Central memory CD8-positive, alpha-beta T cell (primary cell): Measurements from ENCODE around the gene ITGB6.

Experiments
- ATAC-seq: fragments of 150-1000 bp; cut with Tn5 transposase; replicated peaks from 2 replicates; pipeline ENCODE4 v1.10.0; 2022; ENCODE audit warnings: mild to moderate bottlenecking, moderate FRiP score, moderate number of reproducible peaks; ENCODE audit not compliant: poor library complexity, severe bottlenecking; ENCODE audit errors: extremely low read depth
- DNase-seq, 2 donors: peaks; one replicate each; pipeline ENCODE4 v3.0.0; 2021; ENCODE audit warnings: low spot score in 2 of 2
- H3K27ac Mint-ChIP-seq: one replicate; pipeline ENCODE4 v1.8.0; 2022; ENCODE audit warnings: low read depth, mild to moderate bottlenecking, moderate library complexity, mixed read lengths
- H3K27me3 Mint-ChIP-seq: one replicate; pipeline ENCODE4 v1.8.0; 2022; ENCODE audit warnings: mixed read lengths
- H3K36me3 Mint-ChIP-seq: one replicate; pipeline ENCODE4 v1.8.0; 2022; ENCODE audit warnings: mild to moderate bottlenecking, moderate library complexity, mixed read lengths; ENCODE audit not compliant: insufficient read depth
- H3K4me1 Mint-ChIP-seq: one replicate; pipeline ENCODE4 v1.8.0; 2022; ENCODE audit warnings: mixed read lengths
- H3K4me3 Mint-ChIP-seq: one replicate; pipeline ENCODE4 v1.8.0; 2022; ENCODE audit warnings: mild to moderate bottlenecking, moderate library complexity, mixed read lengths
- H3K9me3 Mint-ChIP-seq: one replicate; pipeline ENCODE4 v1.8.0; 2022; ENCODE audit warnings: mixed read lengths

ITGB6 gene

DNA sequence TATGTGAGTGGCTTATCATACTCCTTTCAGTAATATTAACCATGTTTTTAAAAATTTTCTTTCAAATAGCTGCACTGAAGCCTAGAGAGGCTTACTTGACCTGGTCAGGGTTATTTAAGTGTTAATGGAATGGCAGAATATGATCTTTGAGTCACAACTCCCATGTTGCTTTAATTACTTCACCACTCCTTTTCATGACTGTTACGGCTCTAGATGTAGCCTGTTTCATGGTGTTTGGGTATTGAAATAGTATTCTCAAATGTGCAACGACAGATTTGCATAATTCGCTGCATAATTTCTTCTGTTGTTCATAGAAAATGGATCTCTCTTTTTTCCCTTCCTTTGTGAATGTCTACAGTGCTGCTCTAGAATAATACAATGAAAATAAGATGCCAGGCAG is 86.1 kb downstream of the ITGB6 start:
- H3K4me1 Mint-ChIP-seq, result no peaks in the 10 kb centered on the region
- no peaks in the 10 kb centered on the region for H3K9me3 Mint-ChIP-seq
- DNase-seq (no peak), ATAC-seq (no peak)
- no peak overlapping the region for H3K4me3 Mint-ChIP-seq
- H3K27ac Mint-ChIP-seq, result no peak overlapping the region
- H3K36me3 Mint-ChIP-seq, result no peaks in the 10 kb centered on the region
- H3K27me3 Mint-ChIP-seq, result peaks cover 55% of the 10 kb centered on the region

DNA sequence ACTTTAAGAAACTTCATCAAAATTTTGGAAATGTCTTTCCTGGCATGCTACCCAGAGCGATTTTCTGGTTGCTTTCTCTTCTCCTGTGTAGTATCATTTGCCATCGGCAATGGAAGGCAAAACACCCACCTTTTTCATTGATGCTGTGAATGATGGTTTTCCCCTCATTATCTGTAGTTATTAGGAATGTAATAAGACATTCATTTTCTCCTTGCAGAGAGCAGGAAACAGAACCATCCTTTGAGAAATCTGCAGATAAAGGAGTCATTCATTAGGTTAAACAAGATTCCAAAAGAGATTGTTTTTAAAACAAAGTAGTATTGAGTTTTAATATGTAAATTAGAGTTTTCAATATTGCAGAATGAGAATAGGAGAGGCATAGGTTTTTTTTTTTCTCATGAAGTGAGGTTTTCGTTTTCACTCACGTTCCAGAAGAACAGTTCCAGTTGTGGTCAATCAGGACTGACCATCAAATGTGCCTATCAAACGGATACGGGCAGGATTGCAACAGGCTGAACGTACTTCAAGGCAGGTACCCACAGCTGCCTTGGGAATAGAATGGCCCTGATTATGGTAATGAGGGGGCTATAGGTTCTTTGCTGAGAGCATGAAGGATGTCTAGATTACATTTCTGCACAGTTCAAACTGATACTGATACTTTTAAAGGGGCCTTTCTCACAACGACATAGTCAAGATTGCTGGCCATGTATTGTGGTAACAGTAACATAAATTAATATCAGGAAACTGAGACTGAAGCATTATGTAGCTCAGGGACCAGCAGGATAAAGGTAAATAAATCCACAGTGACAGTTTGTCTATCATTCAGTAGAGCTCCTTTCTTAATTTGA is 87.9 kb downstream of the ITGB6 start:
- H3K4me3 Mint-ChIP-seq, result no peak overlapping the region
- DNase-seq, result no peak
- H3K9me3 Mint-ChIP-seq, result no peaks in the 10 kb centered on the region
- no peak for ATAC-seq
- H3K27me3 Mint-ChIP-seq, result peaks cover 61% of the 10 kb centered on the region
- H3K4me1 Mint-ChIP-seq, result no peaks in the 10 kb centered on the region
- no peaks in the 10 kb centered on the region for H3K36me3 Mint-ChIP-seq
- no peak overlapping the region for H3K27ac Mint-ChIP-seq

DNA sequence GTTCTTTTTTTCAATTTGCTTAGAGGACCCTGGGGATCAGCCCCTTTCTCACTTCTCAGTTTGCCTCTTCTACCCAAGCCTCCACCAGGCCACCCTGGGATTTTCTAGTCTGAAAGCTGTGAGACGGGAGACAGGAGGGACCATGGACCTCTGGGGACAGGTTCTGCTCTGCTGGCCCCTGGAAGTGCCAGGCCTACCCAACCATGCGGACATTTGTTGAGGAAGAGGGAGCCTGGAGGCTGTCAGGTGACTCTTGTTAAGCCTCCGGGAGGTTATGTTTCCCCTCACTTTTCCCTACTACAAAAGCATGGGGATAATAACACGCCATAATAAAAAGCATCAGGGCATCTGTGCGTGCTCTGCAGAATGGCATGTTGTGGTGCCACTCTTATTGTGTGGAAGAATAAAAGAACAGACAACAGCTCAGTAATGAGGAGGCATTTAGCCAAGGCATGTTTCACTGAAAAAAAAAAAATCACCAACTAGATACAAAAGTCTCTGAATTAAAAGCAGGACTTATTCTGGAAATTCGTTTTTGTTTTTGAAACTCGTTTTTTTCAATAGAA is 89.3 kb downstream of the ITGB6 start:
- Mint-ChIP-seq H3K4me3 (no peak overlapping the region), H3K27me3 (peaks cover 62% of the 10 kb centered on the region), H3K36me3 (no peaks in the 10 kb centered on the region), H3K9me3 (no peaks in the 10 kb centered on the region), H3K27ac (no peak overlapping the region), H3K4me1 (no peaks in the 10 kb centered on the region)
- DNase-seq (no peak), ATAC-seq (no peak)

DNA sequence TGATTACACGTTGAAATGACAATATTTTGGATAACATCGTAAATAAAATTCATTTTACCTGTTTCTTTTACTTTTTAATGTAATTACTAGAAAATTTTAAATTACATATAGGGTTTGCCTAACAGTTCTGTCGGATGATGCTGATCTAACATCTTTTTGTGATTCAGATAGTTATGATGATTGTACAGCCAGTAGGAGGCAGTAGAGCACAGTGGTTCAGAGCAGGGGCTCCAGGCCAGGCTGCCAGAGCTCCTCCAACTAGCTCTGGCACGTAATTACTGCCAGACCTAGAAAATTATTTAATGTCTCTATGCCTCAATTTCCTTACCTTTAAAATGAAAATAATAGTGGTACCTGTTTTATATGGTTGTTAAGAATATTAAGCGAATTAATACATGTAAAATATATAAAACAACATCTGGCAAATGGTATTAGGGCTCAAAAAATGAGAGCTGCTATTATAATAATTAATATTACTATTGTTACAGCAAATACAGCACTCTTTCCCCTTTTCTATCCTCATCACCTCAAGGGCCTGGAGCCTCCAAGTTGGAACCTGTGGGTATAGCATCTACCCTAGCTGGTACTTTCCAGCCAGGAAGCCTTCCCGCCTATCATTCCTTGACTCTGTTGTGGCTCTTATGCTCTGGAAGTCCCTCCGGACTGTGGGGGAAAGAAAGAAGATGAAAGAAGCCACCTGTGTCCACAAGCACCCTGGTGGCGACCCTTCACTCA is 90.0 kb downstream of the ITGB6 start:
- Mint-ChIP-seq H3K9me3 (no peaks in the 10 kb centered on the region), H3K4me1 (no peaks in the 10 kb centered on the region), H3K4me3 (no peak overlapping the region), H3K27ac (no peak overlapping the region), H3K36me3 (no peaks in the 10 kb centered on the region), H3K27me3 (peaks cover 56% of the 10 kb centered on the region)
- peak; percentile 43 for ATAC-seq
- DNase-seq, result no peak

DNA sequence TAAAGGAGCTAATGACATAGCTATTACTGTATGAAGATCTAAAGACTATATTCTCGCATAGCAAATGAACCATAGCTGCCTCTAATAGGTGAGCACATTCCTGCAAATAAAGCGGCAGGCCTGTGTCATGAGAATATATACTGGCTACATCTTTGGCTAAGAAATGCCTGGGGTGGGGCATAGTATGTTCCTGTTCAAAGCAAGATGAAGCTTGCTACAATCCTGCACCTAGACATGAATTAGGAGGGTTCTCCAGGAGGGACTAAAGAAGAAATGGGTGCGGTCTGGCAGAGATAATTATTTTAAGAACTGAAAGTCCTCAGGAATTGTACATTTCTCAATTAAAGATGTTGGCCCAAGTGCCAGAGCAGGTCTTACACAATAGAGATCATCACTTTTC is 90.8 kb downstream of the ITGB6 start:
- H3K4me3 Mint-ChIP-seq, result no peak overlapping the region
- H3K9me3 Mint-ChIP-seq, result no peaks in the 10 kb centered on the region
- no peak for DNase-seq
- no peak for ATAC-seq
- no peaks in the 10 kb centered on the region for H3K36me3 Mint-ChIP-seq
- no peaks in the 10 kb centered on the region for H3K4me1 Mint-ChIP-seq
- no peak overlapping the region for H3K27ac Mint-ChIP-seq
- H3K27me3 Mint-ChIP-seq, result peaks cover 53% of the 10 kb centered on the region

DNA sequence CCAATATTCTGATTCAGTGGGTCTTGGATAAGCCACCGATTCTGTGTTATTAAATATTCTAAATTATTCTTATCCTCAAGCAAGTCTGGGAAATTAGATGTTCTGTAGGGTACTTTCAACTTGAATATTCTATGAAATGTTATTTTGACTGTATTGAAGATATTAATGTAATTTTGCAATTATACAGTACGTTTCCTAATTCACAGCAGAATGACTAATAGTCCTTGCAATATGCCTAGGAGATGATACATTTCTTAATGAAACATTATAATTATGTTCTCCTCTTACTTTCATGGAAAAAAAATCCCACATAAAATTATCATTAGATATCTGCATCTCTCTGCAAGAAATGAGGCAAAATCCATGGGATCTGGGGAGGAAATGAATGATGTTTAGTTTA is 91.4 kb downstream of the ITGB6 start:
- Mint-ChIP-seq H3K27ac (no peak overlapping the region), H3K9me3 (no peaks in the 10 kb centered on the region), H3K27me3 (peaks cover 53% of the 10 kb centered on the region), H3K36me3 (no peaks in the 10 kb centered on the region), H3K4me3 (no peak overlapping the region), H3K4me1 (no peaks in the 10 kb centered on the region)
- DNase-seq (no peak), ATAC-seq (no peak)

DNA sequence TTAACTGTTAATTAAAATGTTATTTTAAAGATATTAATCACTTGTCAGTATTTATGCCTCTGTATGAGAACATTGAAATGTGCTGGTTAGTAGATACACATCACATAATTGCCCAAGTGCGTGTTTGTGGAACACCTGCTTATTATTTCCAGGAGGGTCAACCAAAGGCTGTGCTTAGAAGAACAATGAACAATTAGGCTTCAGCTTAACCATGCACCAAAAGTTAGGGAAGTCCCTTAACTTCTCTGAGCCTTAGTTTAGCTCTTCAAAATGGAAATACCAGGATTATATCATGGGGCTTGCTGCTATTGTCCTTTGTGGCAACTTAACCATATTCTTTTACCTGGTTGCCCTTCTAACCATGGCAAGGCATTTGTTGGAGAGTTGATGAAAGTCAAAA is 94.7 kb downstream of the ITGB6 start:
- H3K36me3 Mint-ChIP-seq, result no peaks in the 10 kb centered on the region
- peaks cover 48% of the 10 kb centered on the region for H3K27me3 Mint-ChIP-seq
- H3K9me3 Mint-ChIP-seq, result no peaks in the 10 kb centered on the region
- no peak overlapping the region for H3K4me3 Mint-ChIP-seq
- no peak overlapping the region for H3K27ac Mint-ChIP-seq
- no peak for DNase-seq
- no peaks in the 10 kb centered on the region for H3K4me1 Mint-ChIP-seq
- ATAC-seq, result no peak

DNA sequence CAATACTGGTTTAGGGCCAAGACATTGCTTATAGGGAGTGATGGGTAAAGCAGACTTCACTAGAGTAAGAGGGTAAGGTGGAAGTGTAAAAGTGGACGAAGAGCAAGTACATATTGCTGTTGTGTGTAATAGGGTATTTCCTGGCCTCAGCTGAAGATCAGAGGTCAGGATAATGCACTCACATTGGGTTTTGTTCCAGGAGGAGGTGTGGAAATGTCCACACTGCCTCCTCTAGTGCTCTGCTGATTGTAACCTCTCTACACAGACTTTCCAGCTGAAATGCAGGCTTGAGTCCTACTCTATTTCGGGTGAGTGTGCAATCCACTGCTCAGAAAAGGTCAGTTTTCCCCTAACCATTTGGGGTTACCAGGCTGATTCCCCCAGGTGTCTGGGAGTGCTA is 96.0 kb downstream of the ITGB6 start:
- Mint-ChIP-seq H3K4me3 (no peak overlapping the region), H3K27me3 (peaks cover 57% of the 10 kb centered on the region), H3K9me3 (no peaks in the 10 kb centered on the region), H3K4me1 (no peaks in the 10 kb centered on the region), H3K36me3 (no peaks in the 10 kb centered on the region), H3K27ac (no peak overlapping the region)
- DNase-seq, result no peak
- no peak for ATAC-seq

DNA sequence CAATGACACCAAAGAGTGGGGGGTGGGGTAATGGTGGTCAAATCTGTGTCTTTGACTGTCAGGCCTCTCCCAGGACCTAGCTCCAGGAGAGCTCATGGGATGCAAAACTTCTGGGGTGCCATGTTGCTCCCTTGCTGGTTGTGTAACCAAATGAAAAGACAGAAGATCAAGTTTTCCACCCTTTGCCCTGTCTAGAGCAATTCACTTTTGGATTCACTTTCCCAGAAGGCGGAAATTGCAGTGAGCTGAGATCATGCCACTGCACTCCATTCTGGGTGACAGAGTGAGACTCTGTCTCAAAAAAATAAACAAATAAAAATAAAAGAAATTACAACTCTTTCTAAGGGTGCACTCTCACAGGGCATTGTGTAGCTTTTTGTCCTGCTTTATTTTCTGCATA is 102.7 kb downstream of the ITGB6 start:
- Mint-ChIP-seq H3K4me1 (no peaks in the 10 kb centered on the region), H3K36me3 (peaks cover 1% of the 10 kb centered on the region), H3K27ac (no peak overlapping the region), H3K27me3 (peaks cover 55% of the 10 kb centered on the region), H3K4me3 (no peak overlapping the region), H3K9me3 (no peaks in the 10 kb centered on the region)
- no peak for ATAC-seq
- no peak for DNase-seq

DNA sequence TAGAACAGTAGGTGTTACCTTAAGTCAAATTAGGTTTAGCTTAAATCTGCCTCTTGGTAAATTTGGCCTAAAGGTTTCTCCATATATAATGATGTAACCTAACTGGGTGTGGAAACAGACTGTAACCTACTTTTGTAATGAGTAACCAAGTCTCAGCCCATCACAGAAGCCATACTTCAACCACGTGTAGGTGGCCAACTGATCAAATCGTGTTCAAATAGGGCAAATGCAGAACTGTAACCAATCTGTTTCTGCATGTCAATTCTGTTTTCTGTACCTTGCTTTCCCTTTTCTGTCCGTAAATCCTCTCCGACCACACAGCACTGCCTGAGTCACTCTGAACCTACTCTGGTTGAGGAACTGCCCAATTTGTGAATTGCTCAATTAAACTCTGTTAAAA is 103.7 kb downstream of the ITGB6 start:
- Mint-ChIP-seq H3K27me3 (peaks cover 50% of the 10 kb centered on the region), H3K27ac (no peak overlapping the region), H3K36me3 (peaks cover 1% of the 10 kb centered on the region), H3K4me3 (no peak overlapping the region), H3K9me3 (no peaks in the 10 kb centered on the region), H3K4me1 (no peaks in the 10 kb centered on the region)
- DNase-seq (no peak), ATAC-seq (no peak)

DNA sequence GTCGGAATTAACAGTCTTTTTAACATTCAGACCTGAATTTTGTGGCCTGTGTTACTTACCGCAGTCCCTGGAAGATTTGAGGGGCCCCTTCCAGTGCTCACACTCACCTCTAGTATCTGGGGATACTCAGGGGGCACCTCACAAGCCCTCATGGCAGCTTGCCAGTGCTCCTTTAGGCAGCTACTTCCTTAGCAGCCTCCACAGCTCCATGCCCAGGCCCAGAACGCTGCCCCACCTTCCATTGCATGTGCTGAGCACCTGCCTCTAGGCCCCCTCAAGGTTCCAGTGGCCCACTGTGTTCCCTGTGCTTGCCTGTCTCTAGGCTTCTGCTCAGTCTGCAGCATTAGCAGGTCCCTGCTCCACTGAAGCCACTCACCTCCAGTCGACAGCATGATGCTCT is 107.6 kb downstream of the ITGB6 start:
- no peaks in the 10 kb centered on the region for H3K4me1 Mint-ChIP-seq
- no peak for ATAC-seq
- no peak for DNase-seq
- H3K9me3 Mint-ChIP-seq, result peaks cover 14% of the 10 kb centered on the region
- peaks cover 1% of the 10 kb centered on the region for H3K36me3 Mint-ChIP-seq
- H3K27ac Mint-ChIP-seq, result no peak overlapping the region
- H3K4me3 Mint-ChIP-seq, result no peak overlapping the region
- H3K27me3 Mint-ChIP-seq, result peaks cover 36% of the 10 kb centered on the region

DNA sequence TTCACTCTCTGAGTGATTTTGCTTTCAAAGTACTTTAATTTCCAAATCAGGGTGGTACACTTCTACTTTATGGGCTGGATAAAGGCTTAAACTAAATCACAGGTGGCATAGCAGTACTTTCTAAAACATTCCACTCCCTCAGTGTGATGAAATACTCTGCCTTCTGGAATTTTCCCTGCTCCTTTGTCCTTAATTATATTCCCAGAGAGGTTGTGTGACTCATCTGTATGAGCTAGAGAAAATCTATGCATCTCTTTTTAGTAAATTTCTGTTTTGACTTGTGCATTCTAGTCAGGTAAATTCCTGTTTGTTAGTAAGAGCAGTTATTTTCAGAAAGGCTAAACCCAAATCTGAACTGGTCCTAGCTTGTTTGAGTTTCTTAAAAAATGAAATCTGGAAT is 108.7 kb downstream of the ITGB6 start:
- no peak for DNase-seq
- H3K9me3 Mint-ChIP-seq, result peaks cover 16% of the 10 kb centered on the region

More for the DNA sequence above, 108.7 kb downstream of the ITGB6 start:
- ATAC-seq, result no peak
- H3K4me1 Mint-ChIP-seq, result no peaks in the 10 kb centered on the region
- peaks cover 35% of the 10 kb centered on the region for H3K27me3 Mint-ChIP-seq
- H3K36me3 Mint-ChIP-seq, result peaks cover 1% of the 10 kb centered on the region
- H3K27ac Mint-ChIP-seq, result no peak overlapping the region
- H3K4me3 Mint-ChIP-seq, result no peak overlapping the region
